Kidney (tissue), 14 donors: ENCODE data around the gene SORCS2. TPM values are rescaled to one million over a fixed set of nuclear protein-coding genes. Genes with fewer than 3 reads are reported as not detected.

Experiments
- DNase-seq, 5 donors: peaks; one replicate each; pipeline ENCODE4 v3.0.0-alpha.2; 2013 to 2020
- FAIRE-seq: peaks from 2 replicates; lab custom pipeline; 2012; peaks lifted over from hg19 to GRCh38; lab: Jason Lieb, UNC
- H3K27ac ChIP-seq, 2 donors: one replicate each; pipeline ENCODE4 v1.7.0; 2013; ENCODE audit warnings: low read depth in 2 of 2, low read length in 2 of 2, inconsistent platforms in 1 of 2
- H3K27me3 ChIP-seq: one replicate; pipeline ENCODE4 v1.7.1; 2013; ENCODE audit warnings: low read length, inconsistent platforms; ENCODE audit not compliant: control insufficient read depth, insufficient read depth
- H3K36me3 ChIP-seq, 3 donors: one replicate each; pipeline versions ENCODE4 v1.7.0 to v1.7.1; 2013; ENCODE audit warnings: low read length in 3 of 3, control low read depth in 1 of 3, inconsistent platforms in 1 of 3; ENCODE audit not compliant: insufficient read depth in 3 of 3, control insufficient read depth in 2 of 3
- H3K4me1 ChIP-seq, 3 donors: one replicate each; pipeline versions ENCODE4 v1.7.0 to v1.7.1; 2013; ENCODE audit warnings: low read length in 3 of 3, inconsistent platforms in 1 of 3, low read depth in 1 of 3; ENCODE audit not compliant: control insufficient read depth in 2 of 3, insufficient read depth in 2 of 3
- H3K4me3 ChIP-seq, 3 donors: one replicate each; pipeline versions ENCODE4 v1.7.0 to v1.8.1; 2013; ENCODE audit warnings: low read length in 3 of 3, control low read depth in 1 of 3, inconsistent platforms in 1 of 3
- H3K9ac ChIP-seq, 3 donors: one replicate each; pipeline versions ENCODE4 v1.7.0 to v1.7.1; 2013; ENCODE audit warnings: low read length in 3 of 3, control low read depth in 1 of 3, inconsistent platforms in 1 of 3
- H3K9me3 ChIP-seq, 3 donors: one replicate each; pipeline versions ENCODE4 v1.7.0 to v1.7.1; 2013; ENCODE audit warnings: low read length in 3 of 3, control low read depth in 1 of 3, inconsistent platforms in 1 of 3; ENCODE audit not compliant: control insufficient read depth in 2 of 3, insufficient read depth in 1 of 3
- intact Hi-C: fragments of 100-400 bp; cut with DNase I; formaldehyde crosslinking; loops from one replicate; pipeline ENCODE4 v1.11.1; 2022
- polyA plus RNA-seq: library from polyadenylated mRNA; stranded (reverse); fragments of 350-450 nt; fragmentation: Illumina TruSeq; extraction: RNeasy Lipid Tissue Mini Kit (QIAGEN cat#74804); gene quantifications from one replicate; pipeline ENCODE4 v1.2.3, GENCODE V29; 2014; ENCODE audit warnings: low read depth, low replicate concordance; ENCODE audit not compliant: insufficient read depth
- total RNA-seq: library from RNA; stranded (reverse); fragmentation: NEBNext Ultra II Directional; extraction: Animal tissue kit (Norgen Biotek cat#: 25700); gene quantifications from one replicate; pipeline ENCODE4 v1.2.1, GENCODE V29; 2021
- TF ChIP-seq, protein P1 (sequence below): IDR thresholded peaks from 3 replicates; pipeline ENCODE4 v1.5.1; 2012; ENCODE audit warnings: mild to moderate bottlenecking, moderate library complexity, borderline replicate concordance; ENCODE audit not compliant: insufficient read depth; ENCODE audit errors: extremely low read depth
- donor health status: control.
- donor health status: control.
- donor health status: control.
- donor health status: control.
- donor health status: control.
- donor health status: DM: yes; HTN: yes; CAD: no.
- donor health status: Normal renal cell carcinoma (clear cell type).

The SORCS2 gene
- total and polyA plus RNA-seq, 2 donors from 2014 or later = 6.1 to 9.1 TPM

DNA sequence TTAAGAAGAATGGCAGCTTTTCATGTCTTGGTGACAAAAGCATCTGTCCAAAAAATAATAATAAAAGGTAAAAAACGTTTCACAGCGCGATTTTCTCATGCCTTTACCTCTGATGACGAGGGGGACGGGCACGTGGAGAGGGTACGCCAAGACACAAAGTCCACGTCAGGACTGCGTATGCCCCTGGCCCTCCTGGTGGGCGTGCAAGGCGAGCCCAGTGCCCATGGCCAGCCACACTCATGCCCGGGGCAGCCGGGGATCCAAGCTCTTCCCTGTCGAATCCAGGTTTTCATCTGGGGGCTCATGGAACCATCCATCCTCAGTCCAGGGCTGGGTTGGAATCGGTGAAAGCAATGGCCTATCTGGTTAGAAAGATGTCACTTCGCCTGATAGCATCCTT is 570.8 kb downstream of the SORCS2 start:
- TF ChIP-seq, protein P1, sequence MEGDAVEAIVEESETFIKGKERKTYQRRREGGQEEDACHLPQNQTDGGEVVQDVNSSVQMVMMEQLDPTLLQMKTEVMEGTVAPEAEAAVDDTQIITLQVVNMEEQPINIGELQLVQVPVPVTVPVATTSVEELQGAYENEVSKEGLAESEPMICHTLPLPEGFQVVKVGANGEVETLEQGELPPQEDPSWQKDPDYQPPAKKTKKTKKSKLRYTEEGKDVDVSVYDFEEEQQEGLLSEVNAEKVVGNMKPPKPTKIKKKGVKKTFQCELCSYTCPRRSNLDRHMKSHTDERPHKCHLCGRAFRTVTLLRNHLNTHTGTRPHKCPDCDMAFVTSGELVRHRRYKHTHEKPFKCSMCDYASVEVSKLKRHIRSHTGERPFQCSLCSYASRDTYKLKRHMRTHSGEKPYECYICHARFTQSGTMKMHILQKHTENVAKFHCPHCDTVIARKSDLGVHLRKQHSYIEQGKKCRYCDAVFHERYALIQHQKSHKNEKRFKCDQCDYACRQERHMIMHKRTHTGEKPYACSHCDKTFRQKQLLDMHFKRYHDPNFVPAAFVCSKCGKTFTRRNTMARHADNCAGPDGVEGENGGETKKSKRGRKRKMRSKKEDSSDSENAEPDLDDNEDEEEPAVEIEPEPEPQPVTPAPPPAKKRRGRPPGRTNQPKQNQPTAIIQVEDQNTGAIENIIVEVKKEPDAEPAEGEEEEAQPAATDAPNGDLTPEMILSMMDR = no peak
- Histone ChIP-seq H3K4me1 (peaks cover 0 to 5% (median 0%) of the 10 kb centered on the region in 3 donors), H3K4me3 (no peak overlapping the region), H3K27me3 (no peaks in the 10 kb centered on the region), H3K9ac (no peak overlapping the region), H3K9me3 (no peaks in the 10 kb centered on the region), H3K27ac (no peak overlapping the region), H3K36me3 (peaks cover 0 to 2% (median 0%) of the 10 kb centered on the region in 3 donors)
- DNase-seq (peak in 1 of 5 donors; percentile 40), FAIRE-seq (no peak)
- intact Hi-C loops = no loop called here

DNA sequence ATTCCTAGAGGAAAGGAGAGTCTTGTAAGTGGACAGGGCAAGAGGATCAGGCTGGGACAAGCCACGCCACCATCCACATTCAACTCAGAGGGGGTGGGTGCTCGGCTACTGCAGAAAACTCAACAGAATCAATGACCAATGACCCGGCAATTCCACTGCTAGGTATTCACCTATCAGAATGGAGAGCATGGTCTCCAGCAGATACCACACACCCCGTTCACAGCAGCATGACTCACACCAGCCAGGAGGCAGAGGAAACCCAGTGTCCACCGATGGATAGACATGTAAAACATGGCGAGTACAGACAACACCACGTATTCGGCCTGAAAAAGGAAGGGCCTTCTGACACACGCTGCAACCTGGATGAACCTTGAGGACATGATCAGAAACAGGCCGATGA is 571.5 kb downstream of the SORCS2 start:
- no peak for FAIRE-seq
- H3K36me3 ChIP-seq = peaks cover 0 to 2% (median 0%) of the 10 kb centered on the region in 3 donors
- TF ChIP-seq, protein P1 = no peak

GRCh38 chr4:7764466-7764865 is 572.1 kb downstream of the SORCS2 start:
- peaks cover 0 to 2% (median 0%) of the 10 kb centered on the region in 3 donors for H3K36me3 ChIP-seq
- H3K9ac ChIP-seq = no peak overlapping the region
- no peak overlapping the region for H3K27ac ChIP-seq
- DNase-seq (peak in 1 of 5 donors; percentile 38), FAIRE-seq (no peak)
- H3K4me3 ChIP-seq = no peak overlapping the region
- H3K9me3 ChIP-seq = no peaks in the 10 kb centered on the region
- intact Hi-C loops = no loop called here
- TF ChIP-seq, protein P1 = no peak
- H3K27me3 ChIP-seq = no peaks in the 10 kb centered on the region
- H3K4me1 ChIP-seq = peaks cover 0 to 5% (median 0%) of the 10 kb centered on the region in 3 donors

More for the DNA sequence above, 571.5 kb downstream of the SORCS2 start:
- H3K9ac ChIP-seq = no peak overlapping the region
- no peaks in the 10 kb centered on the region for H3K9me3 ChIP-seq
- H3K4me3 ChIP-seq = no peak overlapping the region
- no peaks in the 10 kb centered on the region for H3K27me3 ChIP-seq
- intact Hi-C loops = no loop called here
- no peak for DNase-seq
- no peak overlapping the region for H3K27ac ChIP-seq
- peaks cover 0 to 5% (median 0%) of the 10 kb centered on the region in 3 donors for H3K4me1 ChIP-seq

- intact Hi-C loops = no loop called here
- TF ChIP-seq, protein P1 = no peak
- H3K9ac ChIP-seq = no peak overlapping the region
- no peaks in the 10 kb centered on the region for H3K27me3 ChIP-seq
- peaks cover 0 to 5% (median 0%) of the 10 kb centered on the region in 3 donors for H3K4me1 ChIP-seq
- DNase-seq = peak in 1 of 5 donors; percentile 43
- no peak overlapping the region for H3K27ac ChIP-seq
- H3K4me3 ChIP-seq = no peak overlapping the region
- peaks cover 0 to 2% (median 0%) of the 10 kb centered on the region in 3 donors for H3K36me3 ChIP-seq
- no peak for FAIRE-seq
- H3K9me3 ChIP-seq = no peaks in the 10 kb centered on the region
Observed at GRCh38 chr4:7765666-7766065, 573.3 kb downstream of the SORCS2 start.
